Liver (tissue), 9 donors: ENCODE results near the gene CFAP97D2. TPM values are rescaled to one million over a fixed set of nuclear protein-coding genes. Genes with fewer than 3 reads are reported as not detected.

Source experiments
- DNase-seq: peaks from one replicate; pipeline ENCODE4 v3.0.0-alpha.2; 2017; ENCODE audit warnings: low spot score
- H3K27ac ChIP-seq, 2 donors: one replicate each; pipeline ENCODE4 v1.7.0; 2013; ENCODE audit warnings: inconsistent platforms in 2 of 2, low read length in 2 of 2, control low read depth in 1 of 2, low read depth in 1 of 2, mild to moderate bottlenecking in 1 of 2
- H3K27me3 ChIP-seq, 4 donors: one replicate each; pipeline versions ENCODE4 v1.6.1 to v1.7.0; 2013; ENCODE audit warnings: low read length in 3 of 4, inconsistent platforms in 1 of 4, mild to moderate bottlenecking in 1 of 4, moderate library complexity in 1 of 4; ENCODE audit not compliant: control insufficient read depth in 4 of 4, insufficient read depth in 4 of 4
- H3K36me3 ChIP-seq, 4 donors: one replicate each; pipeline versions ENCODE4 v1.6.1 to v1.7.0; 2013; ENCODE audit warnings: low read length in 3 of 4, mild to moderate bottlenecking in 3 of 4, low read depth in 1 of 4, moderate library complexity in 1 of 4; ENCODE audit not compliant: control insufficient read depth in 4 of 4, insufficient read depth in 3 of 4
- H3K4me1 ChIP-seq, 4 donors: one replicate each; pipeline versions ENCODE4 v1.6.1 to v1.7.0; 2013; ENCODE audit warnings: low read length in 3 of 4, mild to moderate bottlenecking in 3 of 4, moderate library complexity in 1 of 4; ENCODE audit not compliant: control insufficient read depth in 4 of 4, insufficient read depth in 4 of 4
- H3K4me3 ChIP-seq, 3 donors: one replicate each; pipeline versions ENCODE4 v1.6.1 to v1.7.0; 2013; ENCODE audit warnings: low read length in 3 of 3, control low read depth in 1 of 3, low read depth in 1 of 3, mild to moderate bottlenecking in 1 of 3
- H3K9ac ChIP-seq, 2 donors: one replicate each; pipeline ENCODE4 v1.7.0; 2013; ENCODE audit warnings: low read length in 2 of 2, mild to moderate bottlenecking in 2 of 2, moderate library complexity in 2 of 2, control low read depth in 1 of 2, low read depth in 1 of 2
- H3K9me3 ChIP-seq, 4 donors: one replicate each; pipeline versions ENCODE4 v1.6.1 to v1.7.0; 2013; ENCODE audit warnings: low read length in 3 of 4; ENCODE audit not compliant: control insufficient read depth in 4 of 4
- FOXA1 ChIP-seq: IDR thresholded peaks from 2 replicates; pipeline ENCODE4 v1.6.1; 2016; ENCODE audit warnings: antibody characterized with exemption
- FOXA2 ChIP-seq: IDR thresholded peaks from 2 replicates; pipeline ENCODE4 v1.6.1; 2016; ENCODE audit warnings: antibody characterized with exemption
- GABPA ChIP-seq, 2 donors: IDR thresholded peaks in 1 of 2; conservative IDR thresholded peaks in 1 of 2; 2 replicates each; pipeline ENCODE4 v1.6.1; 2016; ENCODE audit warnings: antibody characterized with exemption in 2 of 2, mild to moderate bottlenecking in 1 of 2, moderate library complexity in 1 of 2
- HNF4G ChIP-seq: IDR thresholded peaks from 2 replicates; pipeline ENCODE4 v1.6.1; 2016; ENCODE audit warnings: antibody characterized with exemption
- JUND ChIP-seq, 2 donors: IDR thresholded peaks; 2 replicates each; pipeline ENCODE4 v1.6.1; 2016; ENCODE audit warnings: antibody characterized with exemption in 2 of 2
- NR2F2 ChIP-seq: IDR thresholded peaks from 2 replicates; pipeline ENCODE4 v1.6.1; 2016; ENCODE audit warnings: antibody characterized with exemption
- RAD21 ChIP-seq, 2 donors: IDR thresholded peaks; 2 replicates each; pipeline ENCODE4 v1.6.1; 2016; ENCODE audit warnings: antibody characterized with exemption in 2 of 2, mild to moderate bottlenecking in 2 of 2
- RXRA ChIP-seq, 2 donors: IDR thresholded peaks; 2 replicates each; pipeline ENCODE4 v1.6.1; 2017 to 2018; ENCODE audit warnings: antibody characterized with exemption in 2 of 2, mild to moderate bottlenecking in 1 of 2
- SP1 ChIP-seq: IDR thresholded peaks from 2 replicates; pipeline ENCODE4 v1.6.1; 2018; ENCODE audit warnings: antibody characterized with exemption, mild to moderate bottlenecking
- TAF1 ChIP-seq: conservative IDR thresholded peaks from 2 replicates; pipeline ENCODE4 v1.6.1; 2016; ENCODE audit warnings: antibody characterized with exemption, mild to moderate bottlenecking
- YY1 ChIP-seq: IDR thresholded peaks from 2 replicates; pipeline ENCODE4 v1.6.1; 2016; ENCODE audit warnings: antibody characterized with exemption, mild to moderate bottlenecking
- whole genome bisulfite sequencing: extraction: QIAGEN DNeasy Blood & Tissue Kit; methylation state at CpG from one replicate; pipeline ENCODE4 v1.1.7; 2013; 5-methylcytosine and 5-hydroxymethylcytosine counted together
- polyA plus RNA-seq, 2 donors: library from polyadenylated mRNA; stranded (reverse) in 1 of 2; unstranded in 1 of 2; fragments of 200-250 nt in 1 of 2; fragments of >200 nt in 1 of 2; fragmentation: Nextera tagmentation in 1 of 2; extraction: Ambion mirVana in 1 of 2; gene quantifications; one replicate each; pipeline versions ENCODE4 v1.2.1 to v1.2.3, GENCODE V29; 2013 to 2015
- total RNA-seq, 2 donors: library from RNA; depleted of rRNA; stranded (reverse); fragments of >200 nt; gene quantifications; one replicate each; pipeline ENCODE4 v1.2.3, GENCODE V29; 2014
- TF ChIP-seq, protein P1 (sequence below): IDR thresholded peaks from 2 replicates; pipeline ENCODE4 v1.6.1; 2016; ENCODE audit warnings: antibody characterized with exemption
- TF ChIP-seq, protein P2 (sequence below): fragments of 150-350 bp; IDR thresholded peaks from 2 replicates; pipeline ENCODE4 v1.5.1; 2017; ENCODE audit warnings: improper control_type of control experiment, low read depth, low read length; ENCODE audit not compliant: missing input control
- donor health status: healthy.
- donor health status: healthy.
- donor health status: healthy.
- donor health status: healthy.
- donor health status: healthy.

The CFAP97D2 gene
- total and polyA plus RNA-seq, 4 donors = not detected

- H3K4me1 ChIP-seq = no peaks in the 10 kb centered on the region
- H3K9ac ChIP-seq = no peak overlapping the region
- DNase-seq = no peak
- no peaks in the 10 kb centered on the region for H3K36me3 ChIP-seq
- WGBS = 69% methylated on average over 38 of the region's 42 CpGs
- no peak overlapping the region for H3K27ac ChIP-seq
- H3K4me3 ChIP-seq = no peak overlapping the region
- TF ChIP-seq, protein P1, sequence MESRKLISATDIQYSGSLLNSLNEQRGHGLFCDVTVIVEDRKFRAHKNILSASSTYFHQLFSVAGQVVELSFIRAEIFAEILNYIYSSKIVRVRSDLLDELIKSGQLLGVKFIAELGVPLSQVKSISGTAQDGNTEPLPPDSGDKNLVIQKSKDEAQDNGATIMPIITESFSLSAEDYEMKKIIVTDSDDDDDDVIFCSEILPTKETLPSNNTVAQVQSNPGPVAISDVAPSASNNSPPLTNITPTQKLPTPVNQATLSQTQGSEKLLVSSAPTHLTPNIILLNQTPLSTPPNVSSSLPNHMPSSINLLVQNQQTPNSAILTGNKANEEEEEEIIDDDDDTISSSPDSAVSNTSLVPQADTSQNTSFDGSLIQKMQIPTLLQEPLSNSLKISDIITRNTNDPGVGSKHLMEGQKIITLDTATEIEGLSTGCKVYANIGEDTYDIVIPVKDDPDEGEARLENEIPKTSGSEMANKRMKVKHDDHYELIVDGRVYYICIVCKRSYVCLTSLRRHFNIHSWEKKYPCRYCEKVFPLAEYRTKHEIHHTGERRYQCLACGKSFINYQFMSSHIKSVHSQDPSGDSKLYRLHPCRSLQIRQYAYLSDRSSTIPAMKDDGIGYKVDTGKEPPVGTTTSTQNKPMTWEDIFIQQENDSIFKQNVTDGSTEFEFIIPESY = no peak
- no peak for TF ChIP-seq RXRA (IDR thresholded peaks at IDR 0.05)
- no peak for TF ChIP-seq RAD21 (IDR thresholded peaks at IDR 0.05)
- no peaks in the 10 kb centered on the region for H3K9me3 ChIP-seq
- H3K27me3 ChIP-seq = peaks cover 0 to 3% (median 0%) of the 10 kb centered on the region in 4 donors
Observed at GRCh38 chr13:114199954-114200353, 20.9 kb downstream of the CFAP97D2 start.

- no peaks in the 10 kb centered on the region for H3K9me3 ChIP-seq
- H3K9ac ChIP-seq = no peak overlapping the region
- H3K27me3 ChIP-seq = peaks cover 0 to 3% (median 0%) of the 10 kb centered on the region in 4 donors
- no peak overlapping the region for H3K27ac ChIP-seq
- H3K4me1 ChIP-seq = no peaks in the 10 kb centered on the region
- 54% methylated on average over 18 of the region's 18 CpGs for WGBS
- no peak overlapping the region for H3K4me3 ChIP-seq
- no peaks in the 10 kb centered on the region for H3K36me3 ChIP-seq
- no peak for DNase-seq
- no peak for TF ChIP-seq SP1
- no peak for TF ChIP-seq HNF4G
- no peak for TF ChIP-seq TAF1
Observed at GRCh38 chr13:114200399-114200911, 21.4 kb downstream of the CFAP97D2 start.

GRCh38 chr13:114202581-114202980 is 23.5 kb downstream of the CFAP97D2 start:
- Histone ChIP-seq H3K27me3 (peaks cover 0 to 3% (median 0%) of the 10 kb centered on the region in 4 donors), H3K9me3 (peaks cover 0 to 4% (median 2%) of the 10 kb centered on the region in 4 donors), H3K36me3 (no peaks in the 10 kb centered on the region), H3K9ac (no peak overlapping the region), H3K4me1 (no peaks in the 10 kb centered on the region), H3K27ac (no peak overlapping the region), H3K4me3 (no peak overlapping the region)
- no peak for DNase-seq
- 68% methylated on average over 6 of the region's 6 CpGs for WGBS
- TF ChIP-seq, protein P2, sequence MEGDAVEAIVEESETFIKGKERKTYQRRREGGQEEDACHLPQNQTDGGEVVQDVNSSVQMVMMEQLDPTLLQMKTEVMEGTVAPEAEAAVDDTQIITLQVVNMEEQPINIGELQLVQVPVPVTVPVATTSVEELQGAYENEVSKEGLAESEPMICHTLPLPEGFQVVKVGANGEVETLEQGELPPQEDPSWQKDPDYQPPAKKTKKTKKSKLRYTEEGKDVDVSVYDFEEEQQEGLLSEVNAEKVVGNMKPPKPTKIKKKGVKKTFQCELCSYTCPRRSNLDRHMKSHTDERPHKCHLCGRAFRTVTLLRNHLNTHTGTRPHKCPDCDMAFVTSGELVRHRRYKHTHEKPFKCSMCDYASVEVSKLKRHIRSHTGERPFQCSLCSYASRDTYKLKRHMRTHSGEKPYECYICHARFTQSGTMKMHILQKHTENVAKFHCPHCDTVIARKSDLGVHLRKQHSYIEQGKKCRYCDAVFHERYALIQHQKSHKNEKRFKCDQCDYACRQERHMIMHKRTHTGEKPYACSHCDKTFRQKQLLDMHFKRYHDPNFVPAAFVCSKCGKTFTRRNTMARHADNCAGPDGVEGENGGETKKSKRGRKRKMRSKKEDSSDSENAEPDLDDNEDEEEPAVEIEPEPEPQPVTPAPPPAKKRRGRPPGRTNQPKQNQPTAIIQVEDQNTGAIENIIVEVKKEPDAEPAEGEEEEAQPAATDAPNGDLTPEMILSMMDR = no peak
- TF ChIP-seq NR2F2 = no peak
- TF ChIP-seq FOXA2 = no peak
- TF ChIP-seq FOXA1 = no peak
- no peak for TF ChIP-seq RAD21 (IDR thresholded peaks at IDR 0.05)
- no peak for TF ChIP-seq YY1
- no peak for TF ChIP-seq GABPA (IDR thresholded peaks at IDR 0.05 in 1 of 2, conservative IDR thresholded peaks at IDR 0.05 in 1 of 2)
- no peak for TF ChIP-seq HNF4G
- no peak for TF ChIP-seq JUND (IDR thresholded peaks at IDR 0.05)
